Peyer's patch (tissue), 4 donors: ENCODE measurements around the gene ALDH18A1.

Experiments used
- CTCF ChIP-seq, 6 experiments: fragments of 450-650 bp in 4 of 6; fragments of 200-600 bp in 2 of 6; sonication (generic) in 1 of 6; IDR thresholded peaks; one replicate each; pipeline ENCODE4 v1.5.1; 2017 to 2019; ENCODE audit warnings: antibody characterized with exemption in 6 of 6, mild to moderate bottlenecking in 3 of 6, moderate library complexity in 1 of 6
- POLR2A ChIP-seq, 2 donors: fragments of 450-650 bp; IDR thresholded peaks; one replicate each; pipeline ENCODE4 v1.5.1; 2017; ENCODE audit warnings: antibody characterized with exemption in 2 of 2, mild to moderate bottlenecking in 2 of 2, moderate library complexity in 2 of 2

DNA sequence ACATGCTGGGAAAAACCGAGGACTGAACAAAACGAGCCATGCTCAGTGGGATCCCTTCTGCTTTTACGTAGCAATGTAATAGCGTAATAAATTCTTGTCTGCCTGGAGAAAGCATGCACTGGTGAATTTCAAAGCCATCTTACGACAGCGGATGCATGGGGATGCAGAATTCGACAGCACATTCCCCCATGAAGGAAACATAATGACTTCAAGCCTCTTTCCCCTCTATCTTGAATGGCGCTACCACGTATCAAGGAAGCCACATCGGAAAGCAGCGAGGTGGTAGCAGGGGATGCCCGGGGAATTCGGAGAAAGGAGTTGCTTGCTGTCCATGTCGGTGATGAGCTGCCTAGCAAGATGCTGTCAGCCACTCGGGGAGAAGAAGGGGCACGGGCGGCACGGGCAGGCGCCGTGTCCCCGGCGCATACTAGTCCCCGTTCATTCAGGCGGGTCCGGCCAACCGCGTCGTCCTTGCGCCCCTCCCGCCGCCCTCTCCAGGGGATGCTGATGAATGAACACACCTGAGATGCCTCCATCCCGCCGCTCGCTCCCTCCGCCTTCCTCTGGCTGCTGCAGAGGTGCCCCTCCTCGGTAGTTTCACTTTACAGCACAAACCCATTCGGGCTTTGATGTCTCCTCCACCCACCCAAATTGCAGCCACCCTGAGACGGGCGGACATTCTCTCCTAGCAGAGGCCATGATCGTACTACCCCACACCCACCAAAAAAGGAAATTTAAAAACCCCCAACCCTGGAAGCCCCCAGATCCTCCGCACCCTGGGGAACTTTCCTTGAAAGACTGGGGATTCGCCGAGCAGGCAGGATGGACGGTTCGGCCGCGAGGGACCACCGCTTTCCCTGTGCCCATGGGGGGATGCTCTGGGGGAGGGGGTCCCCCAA, 96.0 kb downstream of the ALDH18A1 start:
- TF ChIP-seq POLR2A (IDR thresholded peaks at IDR 0.05), result no peak
- TF ChIP-seq CTCF (IDR thresholded peaks at IDR 0.05), result peak in 1 of 6 experiments; percentile 2
